ENCODE measurements around the gene ARID5A.

The ARID5A gene

GRCh38 chr2:96506907-96507240, 29.7 kb upstream of the ARID5A start:
- in situ Hi-C loops (cut with HindIII; ENCODE audit: low sequenced_read_pairs) = no loop called here

GRCh38 chr2:96507957-96508520, 28.5 kb upstream of the ARID5A start:
- in situ Hi-C loops (cut with HindIII; ENCODE audit: low sequenced_read_pairs) = no loop called here

- in situ Hi-C loops (cut with HindIII; ENCODE audit: low sequenced_read_pairs) = no loop called here
These were observed 27.9 kb upstream of the ARID5A start for GRCh38 chr2:96508521-96509113.

GRCh38 chr2:96509114-96509846, 27.3 kb upstream of the ARID5A start:
- in situ Hi-C loops (cut with HindIII; ENCODE audit: low sequenced_read_pairs) = no loop called here

GRCh38 chr2:96509847-96510230, 26.7 kb upstream of the ARID5A start:
- in situ Hi-C loops (cut with HindIII; ENCODE audit: low sequenced_read_pairs) = loop anchor here (5.0 kb wide), 1 partner anchor 108 kb away; no protein-coding TSS in a partner anchor

- in situ Hi-C loops (cut with HindIII; ENCODE audit: low sequenced_read_pairs) = loop anchor here (5.0 kb wide), 1 partner anchor 109 kb away; no protein-coding TSS in a partner anchor
These were observed 25.5 kb upstream of the ARID5A start for GRCh38 chr2:96510931-96511595.

GRCh38 chr2:96511851-96512250, 24.7 kb upstream of the ARID5A start:
- in situ Hi-C loops (cut with HindIII; ENCODE audit: low sequenced_read_pairs) = loop anchor here (5.0 kb wide), 1 partner anchor 110 kb away; no protein-coding TSS in a partner anchor

- in situ Hi-C loops (cut with HindIII; ENCODE audit: low sequenced_read_pairs) = loop anchor here (5.0 kb wide), 1 partner anchor 110 kb away; no protein-coding TSS in a partner anchor
These were observed 24.2 kb upstream of the ARID5A start for GRCh38 chr2:96512341-96512740.

GRCh38 chr2:96514521-96514920, 22.0 kb upstream of the ARID5A start:
- in situ Hi-C loops (cut with HindIII; ENCODE audit: low sequenced_read_pairs) = loop anchor here (5.0 kb wide), 1 partner anchor 112 kb away; no protein-coding TSS in a partner anchor

- in situ Hi-C loops (cut with HindIII; ENCODE audit: low sequenced_read_pairs) = no loop called here
These were observed 19.5 kb upstream of the ARID5A start for GRCh38 chr2:96517079-96517478.

GRCh38 chr2:96520231-96520630, 16.3 kb upstream of the ARID5A start:
- in situ Hi-C loops (cut with HindIII; ENCODE audit: low sequenced_read_pairs) = no loop called here

- in situ Hi-C loops (cut with HindIII; ENCODE audit: low sequenced_read_pairs) = no loop called here
These were observed 15.9 kb upstream of the ARID5A start for GRCh38 chr2:96520697-96521096.

- in situ Hi-C loops (cut with HindIII; ENCODE audit: low sequenced_read_pairs) = no loop called here
These were observed 15.3 kb upstream of the ARID5A start for GRCh38 chr2:96521219-96521618.

- in situ Hi-C loops (cut with HindIII; ENCODE audit: low sequenced_read_pairs) = no loop called here
These were observed 14.0 kb upstream of the ARID5A start for GRCh38 chr2:96522304-96523203.

GRCh38 chr2:96523659-96524481, 12.7 kb upstream of the ARID5A start:
- in situ Hi-C loops (cut with HindIII; ENCODE audit: low sequenced_read_pairs) = no loop called here

- in situ Hi-C loops (cut with HindIII; ENCODE audit: low sequenced_read_pairs) = no loop called here
These were observed 11.9 kb upstream of the ARID5A start for GRCh38 chr2:96524482-96525210.

GRCh38 chr2:96525211-96525507, 11.4 kb upstream of the ARID5A start:
- in situ Hi-C loops (cut with HindIII; ENCODE audit: low sequenced_read_pairs) = no loop called here

- in situ Hi-C loops (cut with HindIII; ENCODE audit: low sequenced_read_pairs) = no loop called here
These were observed 10.4 kb upstream of the ARID5A start for GRCh38 chr2:96526101-96526591.
